Prostate gland (tissue), 2 donors: Measurements from ENCODE around the gene VWF. TPM values are rescaled to one million over a fixed set of nuclear protein-coding genes. Genes with fewer than 3 reads are reported as not detected.
"Not testable (repeated sequence)": the region's sequence is repeated elsewhere in the genome, so short reads cannot be mapped to it uniquely, and the experiment has no call there.

Experiments used
- DNase-seq: peaks from one replicate; pipeline ENCODE4 v3.0.0-alpha.2; 2019; ENCODE audit warnings: low spot score
- H3K27ac ChIP-seq, 2 donors: fragments of 200-600 bp; sonication (generic); 2 replicates each; pipeline ENCODE4 v1.5.1; 2017 to 2019
- H3K27me3 ChIP-seq: fragments of 200-600 bp; sonication (generic); replicated peaks from 2 replicates; pipeline ENCODE4 v1.5.1; 2019; ENCODE audit not compliant: insufficient read depth
- H3K36me3 ChIP-seq, 2 donors: fragments of 200-600 bp; sonication (generic); 1 replicate in 1 of 2; 2 replicates in 1 of 2; pipeline versions ENCODE4 v1.5.1 to v1.8.1; 2017 to 2019
- H3K4me1 ChIP-seq: fragments of 200-600 bp; sonication (generic); replicated peaks from 2 replicates; pipeline ENCODE4 v1.5.1; 2019
- H3K4me3 ChIP-seq, 2 donors: fragments of 200-600 bp; sonication (generic); 2 replicates each; pipeline ENCODE4 v1.5.1; 2017 to 2019
- H3K9me3 ChIP-seq: fragments of 200-600 bp; sonication (generic); 2 replicates; pipeline ENCODE4 v1.5.1; 2017
- CTCF ChIP-seq, 4 experiments: fragments of 200-600 bp in 2 of 4; fragments of 450-650 bp in 2 of 4; sonication (generic) in 2 of 4; IDR thresholded peaks; 1 replicate in 3 of 4; 2 replicates in 1 of 4; pipeline ENCODE4 v1.5.1; 2016 to 2019; ENCODE audit warnings: antibody characterized with exemption in 4 of 4, mild to moderate bottlenecking in 2 of 4, moderate library complexity in 2 of 4
- POLR2A ChIP-seq: fragments of 450-650 bp; IDR thresholded peaks from one replicate; pipeline ENCODE4 v1.6.1; 2016; ENCODE audit warnings: antibody characterized with exemption, mild to moderate bottlenecking
- POLR2AphosphoS5 ChIP-seq: sonication (generic); formaldehyde crosslinking; IDR thresholded peaks from one replicate; pipeline ENCODE4 v1.6.1; 2017; ENCODE audit warnings: antibody characterized with exemption
- WGBS: methylation state at CpG from one replicate; pipeline ENCODE4 v1.1.5; 2018; 5-methylcytosine and 5-hydroxymethylcytosine counted together
- intact Hi-C: fragments of 100-400 bp; cut with DNase I; formaldehyde crosslinking; loops from one replicate; pipeline ENCODE4 v1.14.2; 2022
- total RNA-seq, 2 donors: library from RNA; depleted of rRNA; stranded (reverse); fragments of >200 nt; gene quantifications; one replicate each; pipeline ENCODE4 v1.1.0, GENCODE V29; 2016

Gene VWF
- total RNA-seq, 2 donors from 2014 or later = 55.0 to 193 TPM

- Histone ChIP-seq H3K4me1 (no peaks in the 10 kb centered on the region), H3K9me3 (no peaks in the 10 kb centered on the region), H3K4me3 (no peak overlapping the region), H3K36me3 (no peaks in the 10 kb centered on the region), H3K27ac (no peak overlapping the region), H3K27me3 (no peaks in the 10 kb centered on the region)
- TF ChIP-seq CTCF (IDR thresholded peaks at IDR 0.05) = no peak
- no peak for TF ChIP-seq POLR2AphosphoS5
- intact Hi-C loops = no loop called here
- DNase-seq = no peak
- WGBS = 86% methylated on average over 7 of the region's 7 CpGs
Measured at GRCh38 chr12:6146509-6146908, 22.0 kb upstream of the VWF start.

GRCh38 chr12:6145564-6145963 is 21.1 kb upstream of the VWF start:
- 86% methylated on average over 8 of the region's 8 CpGs for WGBS
- Histone ChIP-seq H3K4me3 (no peak overlapping the region), H3K27me3 (no peaks in the 10 kb centered on the region), H3K27ac (no peak overlapping the region), H3K9me3 (no peaks in the 10 kb centered on the region), H3K36me3 (no peaks in the 10 kb centered on the region), H3K4me1 (no peaks in the 10 kb centered on the region)
- DNase-seq = no peak
- intact Hi-C loops = no loop called here
- TF ChIP-seq POLR2AphosphoS5 = no peak
- no peak for TF ChIP-seq POLR2A
- TF ChIP-seq CTCF (IDR thresholded peaks at IDR 0.05) = no peak

GRCh38 chr12:6143303-6143675 is 18.8 kb upstream of the VWF start:
- no peaks in the 10 kb centered on the region for H3K4me1 ChIP-seq
- no peaks in the 10 kb centered on the region for H3K36me3 ChIP-seq
- WGBS = 97% methylated on average over 4 of the region's 4 CpGs
- DNase-seq = no peak
- intact Hi-C loops = no loop called here
- no peak overlapping the region for H3K4me3 ChIP-seq
- no peak overlapping the region for H3K27ac ChIP-seq
- H3K27me3 ChIP-seq = no peaks in the 10 kb centered on the region
- TF ChIP-seq POLR2AphosphoS5 (no peak), CTCF (IDR thresholded peaks at IDR 0.05) (no peak), POLR2A (no peak)
- H3K9me3 ChIP-seq = no peaks in the 10 kb centered on the region

GRCh38 chr12:6142368-6143302 is 18.2 kb upstream of the VWF start:
- DNase-seq, H3K4me1 ChIP-seq, H3K27ac ChIP-seq, intact Hi-C loops, H3K9me3 ChIP-seq, H3K27me3 ChIP-seq, H3K36me3 ChIP-seq, H3K4me3 ChIP-seq: not testable (repeated sequence)
- WGBS = 89% methylated on average over 34 of the region's 35 CpGs

GRCh38 chr12:6141731-6142367 is 17.4 kb upstream of the VWF start:
- H3K4me3 ChIP-seq, H3K9me3 ChIP-seq, H3K27me3 ChIP-seq, intact Hi-C loops, DNase-seq, H3K27ac ChIP-seq, H3K4me1 ChIP-seq, H3K36me3 ChIP-seq: not testable (repeated sequence)
- 87% methylated on average over 7 of the region's 16 CpGs for WGBS
